ENCODE data around the gene COMMD6. TPM values are rescaled to one million over a fixed set of nuclear protein-coding genes. Genes with fewer than 3 reads are reported as not detected.

The COMMD6 gene
- total and polyA plus RNA-seq, 2 donors (not counting 3 experiments of a cell fraction or from before 2014, with no cell fraction given), result 71.7 to 122 TPM

DNA sequence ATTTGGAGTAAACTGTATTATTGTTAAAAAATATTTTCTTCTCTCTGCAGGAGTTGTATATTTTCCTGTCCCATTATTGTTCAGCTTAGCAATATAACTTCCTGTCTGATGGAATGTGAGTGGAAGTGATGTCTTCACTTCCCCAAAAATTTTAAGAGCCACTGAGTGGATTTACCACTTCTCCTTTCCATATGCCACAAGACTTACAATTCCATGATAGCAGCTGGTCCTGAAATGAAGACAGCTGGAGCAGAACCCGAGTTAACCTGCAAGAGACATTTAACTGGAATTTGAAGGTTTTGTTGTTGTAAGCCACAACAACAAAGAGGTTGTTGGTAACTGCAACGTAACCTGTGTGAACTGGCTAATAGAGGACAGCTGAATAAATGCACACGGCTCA is 32.3 kb downstream of the COMMD6 start:
- H3K4me1 ChIP-seq (ENCODE audit: control insufficient read depth, extremely low read depth, insufficient read depth, low read length), result peaks cover 2% of the 10 kb centered on the region
- no peak for FAIRE-seq
- no peaks in the 10 kb centered on the region for H3K9me1 ChIP-seq (replicated peaks; ENCODE audit: control insufficient read depth, extremely low read depth, insufficient read depth, low read length)
- ChIA-PET CTCF (interaction anchor here (1.0 to 2.0 kb wide), 3 partner anchors 19 to 104 kb away, joined by 3 to 8 read pairs (median 3); no protein-coding TSS in a partner anchor), POLR2A (no interaction called here)
- TF ChIP-seq GATA2 (IDR thresholded peaks at IDR 0.05; ENCODE audit: insufficient read depth, insufficient read length, low read depth, low read length) (no peak), MYC (IDR thresholded peaks at IDR 0.05; ENCODE audit: low read depth, low read length) (no peak), POLR2A (IDR thresholded peaks at IDR 0.05; ENCODE audit: low read depth, low read length) (no peak)
- no peaks in the 10 kb centered on the region for H3K9me3 ChIP-seq (replicated peaks; ENCODE audit: control insufficient read depth, insufficient read depth, low read length)
- H3K27ac ChIP-seq (ENCODE audit: insufficient read depth, low read depth, low read length), result no peak overlapping the region
- H3K79me2 ChIP-seq (ENCODE audit: control insufficient read depth, insufficient read depth, low read length), result no peaks in the 10 kb centered on the region
- H2AFZ ChIP-seq (ENCODE audit: low read depth, low read length), result no peak overlapping the region
- H3K27me3 ChIP-seq (ENCODE audit: control insufficient read depth in 2 of 2, insufficient read depth in 2 of 2, low read length in 2 of 2), result peaks cover 0 to 2% of the 10 kb centered on the region in 2 experiments
- no peak overlapping the region for H3K4me3 ChIP-seq (replicated peaks in 1 of 3; ENCODE audit: insufficient read depth in 1 of 3, low read depth in 1 of 3, low read length in 3 of 3)
- dilution Hi-C loops (cut with MboI; ENCODE audit: extremely low pct_ligation_motif_present, low sequenced_read_pairs), result no loop called here
- H3K4me2 ChIP-seq (ENCODE audit: insufficient read depth, low read length), result no peak overlapping the region
- H4K20me1 ChIP-seq (replicated peaks; ENCODE audit: control insufficient read depth, extremely low read depth, insufficient read depth, low read length), result no peaks in the 10 kb centered on the region
- BruUV-seq (replicated peaks), result no TSS peak
- intact Hi-C loops (cut with micrococcal nuclease), result no loop called here
- H3K9ac ChIP-seq (replicated peaks; ENCODE audit: extremely low read depth, insufficient read depth, low read length), result no peak overlapping the region
- no peaks in the 10 kb centered on the region for H3K36me3 ChIP-seq (ENCODE audit: control insufficient read depth in 2 of 2, extremely low read depth in 1 of 2, insufficient read depth in 2 of 2, low read length in 2 of 2)
- DNase-seq (ENCODE audit: low read depth, low spot score), result no peak

DNA sequence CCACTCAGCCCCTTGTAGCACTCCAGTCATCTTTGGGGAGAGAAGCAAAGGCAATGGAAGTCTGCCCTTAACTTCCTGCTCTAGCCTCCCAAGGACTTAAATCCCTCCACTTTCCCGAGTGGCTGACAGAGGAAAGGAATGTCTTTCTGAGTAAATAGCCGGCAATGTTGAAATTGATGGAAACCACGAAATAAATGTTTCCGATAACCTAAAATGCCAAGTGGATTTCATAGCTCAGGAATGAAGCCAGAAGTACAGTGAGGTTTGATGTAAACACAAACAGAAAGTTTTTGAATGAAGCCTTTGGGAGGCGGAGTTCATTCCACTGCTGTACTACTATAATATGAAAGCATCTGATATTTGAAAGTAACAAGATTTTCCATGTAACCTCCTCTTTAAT is 41.7 kb downstream of the COMMD6 start:
- Histone ChIP-seq H3K79me2 (ENCODE audit: control insufficient read depth, insufficient read depth, low read length) (no peaks in the 10 kb centered on the region), H3K9ac (replicated peaks; ENCODE audit: extremely low read depth, insufficient read depth, low read length) (no peak overlapping the region), H3K4me1 (ENCODE audit: control insufficient read depth, extremely low read depth, insufficient read depth, low read length) (no peaks in the 10 kb centered on the region), H3K27ac (ENCODE audit: insufficient read depth, low read depth, low read length) (no peak overlapping the region), H3K4me2 (ENCODE audit: insufficient read depth, low read length) (no peak overlapping the region), H4K20me1 (replicated peaks; ENCODE audit: control insufficient read depth, extremely low read depth, insufficient read depth, low read length) (no peaks in the 10 kb centered on the region), H3K9me3 (replicated peaks; ENCODE audit: control insufficient read depth, insufficient read depth, low read length) (no peaks in the 10 kb centered on the region), H3K27me3 (ENCODE audit: control insufficient read depth in 2 of 2, insufficient read depth in 2 of 2, low read length in 2 of 2) (peaks cover 4 to 10% of the 10 kb centered on the region in 2 experiments), H3K36me3 (ENCODE audit: control insufficient read depth in 2 of 2, extremely low read depth in 1 of 2, insufficient read depth in 2 of 2, low read length in 2 of 2) (no peaks in the 10 kb centered on the region), H2AFZ (ENCODE audit: low read depth, low read length) (no peak overlapping the region), H3K4me3 (replicated peaks in 1 of 3; ENCODE audit: insufficient read depth in 1 of 3, low read depth in 1 of 3, low read length in 3 of 3) (no peak overlapping the region), H3K9me1 (replicated peaks; ENCODE audit: control insufficient read depth, extremely low read depth, insufficient read depth, low read length) (no peaks in the 10 kb centered on the region)
- dilution Hi-C loops (cut with MboI; ENCODE audit: extremely low pct_ligation_motif_present, low sequenced_read_pairs), result no loop called here
- ChIA-PET POLR2A (no interaction called here), CTCF (interaction anchor here (1.1 kb wide), 1 partner anchor 14 kb away, joined by 3 read pairs; the partner anchor contains the start of gene TBC1D4)
- intact Hi-C loops (cut with micrococcal nuclease), result no loop called here
- DNase-seq (ENCODE audit: low read depth, low spot score), result no peak
- BruUV-seq (replicated peaks), result no TSS peak
- TF ChIP-seq POLR2AphosphoS5 (IDR thresholded peaks at IDR 0.05; ENCODE audit: insufficient read depth, low read depth, low read length) (no peak), FOS (IDR thresholded peaks at IDR 0.05; ENCODE audit: borderline replicate concordance, insufficient read depth, low read length) (no peak), JUN (IDR thresholded peaks at IDR 0.05; ENCODE audit: borderline replicate concordance, insufficient read depth, insufficient read length, low read depth) (no peak), POLR2A (IDR thresholded peaks at IDR 0.05; ENCODE audit: low read depth, low read length) (no peak), MYC (IDR thresholded peaks at IDR 0.05; ENCODE audit: low read depth, low read length) (no peak), GATA2 (IDR thresholded peaks at IDR 0.05; ENCODE audit: insufficient read depth, insufficient read length, low read depth, low read length) (no peak), EZH2 (IDR thresholded peaks at IDR 0.05; ENCODE audit: borderline replicate concordance, low read depth, low read length, severe bottlenecking) (no peak)
- TF ChIP-seq, protein P1, sequence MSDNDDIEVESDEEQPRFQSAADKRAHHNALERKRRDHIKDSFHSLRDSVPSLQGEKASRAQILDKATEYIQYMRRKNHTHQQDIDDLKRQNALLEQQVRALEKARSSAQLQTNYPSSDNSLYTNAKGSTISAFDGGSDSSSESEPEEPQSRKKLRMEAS (IDR thresholded peaks at IDR 0.05; ENCODE audit: insufficient read depth, insufficient read length), result no peak
- TF ChIP-seq, protein P2, sequence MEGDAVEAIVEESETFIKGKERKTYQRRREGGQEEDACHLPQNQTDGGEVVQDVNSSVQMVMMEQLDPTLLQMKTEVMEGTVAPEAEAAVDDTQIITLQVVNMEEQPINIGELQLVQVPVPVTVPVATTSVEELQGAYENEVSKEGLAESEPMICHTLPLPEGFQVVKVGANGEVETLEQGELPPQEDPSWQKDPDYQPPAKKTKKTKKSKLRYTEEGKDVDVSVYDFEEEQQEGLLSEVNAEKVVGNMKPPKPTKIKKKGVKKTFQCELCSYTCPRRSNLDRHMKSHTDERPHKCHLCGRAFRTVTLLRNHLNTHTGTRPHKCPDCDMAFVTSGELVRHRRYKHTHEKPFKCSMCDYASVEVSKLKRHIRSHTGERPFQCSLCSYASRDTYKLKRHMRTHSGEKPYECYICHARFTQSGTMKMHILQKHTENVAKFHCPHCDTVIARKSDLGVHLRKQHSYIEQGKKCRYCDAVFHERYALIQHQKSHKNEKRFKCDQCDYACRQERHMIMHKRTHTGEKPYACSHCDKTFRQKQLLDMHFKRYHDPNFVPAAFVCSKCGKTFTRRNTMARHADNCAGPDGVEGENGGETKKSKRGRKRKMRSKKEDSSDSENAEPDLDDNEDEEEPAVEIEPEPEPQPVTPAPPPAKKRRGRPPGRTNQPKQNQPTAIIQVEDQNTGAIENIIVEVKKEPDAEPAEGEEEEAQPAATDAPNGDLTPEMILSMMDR (IDR thresholded peaks at IDR 0.05; ENCODE audit: extremely low read depth in 1 of 2, insufficient read depth in 1 of 2, low read depth in 1 of 2, low read length in 2 of 2), result no peak
- no peak for FAIRE-seq
